CD4-positive, alpha-beta memory T cell (primary cell): ENCODE measurements around the gene MKRN2OS. TPM values are rescaled to one million over a fixed set of nuclear protein-coding genes. Genes with fewer than 3 reads are reported as not detected.

Source experiments
- CTCF ChIA-PET: fragments of 350-600 bp; sonication (Branson Sonifier 250); formaldehyde crosslinking; loops from one replicate; lab custom pipeline; 2021; ENCODE audit warnings: inconsistent platforms; ENCODE audit not compliant: partially characterized antibody; lab: Charles Lee
- POLR2A ChIA-PET: fragments of 350-600 bp; sonication (Branson Sonifier 250); formaldehyde crosslinking; loops from one replicate; lab custom pipeline; 2021; ENCODE audit not compliant: partially characterized antibody; lab: Charles Lee
- DNase-seq, 5 donors: peaks; one replicate each; pipeline versions ENCODE4 v3.0.0 to v3.0.0-alpha.2; 2020 to 2022; ENCODE audit warnings: mixed read lengths in 1 of 5
- H3K27ac ChIP-seq: one replicate; pipeline ENCODE4 v1.7.0; 2013; ENCODE audit warnings: low read depth, low read length
- H3K27me3 ChIP-seq: 2 replicates; pipeline ENCODE4 v1.7.0; 2013; ENCODE audit warnings: mild to moderate bottlenecking, low read length, moderate library complexity; ENCODE audit not compliant: insufficient read depth
- H3K36me3 ChIP-seq: 2 replicates; pipeline ENCODE4 v1.7.0; 2013; ENCODE audit warnings: mild to moderate bottlenecking, low read length, moderate library complexity; ENCODE audit not compliant: insufficient read depth
- H3K4me1 ChIP-seq: 2 replicates; pipeline ENCODE4 v1.7.0; 2013; ENCODE audit warnings: mild to moderate bottlenecking, low read length, moderate library complexity; ENCODE audit not compliant: insufficient read depth
- H3K4me3 ChIP-seq, 2 donors: one replicate each; pipeline ENCODE4 v1.7.0; 2013; ENCODE audit warnings: low read length in 2 of 2, mild to moderate bottlenecking in 1 of 2
- H3K9me3 ChIP-seq, 2 donors: one replicate each; pipeline ENCODE4 v1.7.0; 2013; ENCODE audit warnings: low read length in 2 of 2, control low read depth in 1 of 2; ENCODE audit not compliant: control insufficient read depth in 1 of 2
- H3K27ac Mint-ChIP-seq, 7 donors: one replicate each; pipeline ENCODE4 v1.8.0; 2020 to 2021; ENCODE audit warnings: mixed read lengths in 7 of 7, mild to moderate bottlenecking in 6 of 7, inconsistent platforms in 3 of 7, moderate library complexity in 3 of 7
- H3K27me3 Mint-ChIP-seq, 2 donors: one replicate each; pipeline ENCODE4 v1.8.0; 2020 to 2021; ENCODE audit warnings: mixed read lengths in 2 of 2
- H3K36me3 Mint-ChIP-seq, 2 donors: one replicate each; pipeline ENCODE4 v1.8.0; 2020 to 2021; ENCODE audit warnings: mixed read lengths in 2 of 2, inconsistent platforms in 1 of 2, mild to moderate bottlenecking in 1 of 2
- H3K4me1 Mint-ChIP-seq, 4 donors: one replicate each; pipeline ENCODE4 v1.8.0; 2020 to 2021; ENCODE audit warnings: mixed read lengths in 4 of 4, mild to moderate bottlenecking in 1 of 4
- H3K4me3 Mint-ChIP-seq, 8 donors: one replicate each; pipeline ENCODE4 v1.8.0; 2020 to 2021; ENCODE audit warnings: mixed read lengths in 8 of 8, mild to moderate bottlenecking in 7 of 8, moderate library complexity in 6 of 8, inconsistent platforms in 3 of 8
- H3K9me3 Mint-ChIP-seq, 8 donors: one replicate each; pipeline ENCODE4 v1.8.0; 2020 to 2021; ENCODE audit warnings: mixed read lengths in 8 of 8, mild to moderate bottlenecking in 5 of 8, inconsistent platforms in 3 of 8, moderate library complexity in 1 of 8
- intact Hi-C: fragments of 100-400 bp; cut with micrococcal nuclease; formaldehyde crosslinking; loops from one replicate; pipeline ENCODE4 v1.15.1; 2023
- polyA plus RNA-seq, 2 donors: library from polyadenylated mRNA; unstranded; fragments of 300-500 nt; fragmentation: Illumina TruSeq; gene quantifications; one replicate each; pipeline ENCODE4 v1.2.3, GENCODE V29; 2021
- total RNA-seq, 2 experiments: library from RNA; stranded (reverse); gene quantifications; one replicate each; pipeline ENCODE4 v1.2.3, GENCODE V29; 2021

Gene MKRN2OS
- total and polyA plus RNA-seq, 4 experiments from 2014 or later: not detected

DNA sequence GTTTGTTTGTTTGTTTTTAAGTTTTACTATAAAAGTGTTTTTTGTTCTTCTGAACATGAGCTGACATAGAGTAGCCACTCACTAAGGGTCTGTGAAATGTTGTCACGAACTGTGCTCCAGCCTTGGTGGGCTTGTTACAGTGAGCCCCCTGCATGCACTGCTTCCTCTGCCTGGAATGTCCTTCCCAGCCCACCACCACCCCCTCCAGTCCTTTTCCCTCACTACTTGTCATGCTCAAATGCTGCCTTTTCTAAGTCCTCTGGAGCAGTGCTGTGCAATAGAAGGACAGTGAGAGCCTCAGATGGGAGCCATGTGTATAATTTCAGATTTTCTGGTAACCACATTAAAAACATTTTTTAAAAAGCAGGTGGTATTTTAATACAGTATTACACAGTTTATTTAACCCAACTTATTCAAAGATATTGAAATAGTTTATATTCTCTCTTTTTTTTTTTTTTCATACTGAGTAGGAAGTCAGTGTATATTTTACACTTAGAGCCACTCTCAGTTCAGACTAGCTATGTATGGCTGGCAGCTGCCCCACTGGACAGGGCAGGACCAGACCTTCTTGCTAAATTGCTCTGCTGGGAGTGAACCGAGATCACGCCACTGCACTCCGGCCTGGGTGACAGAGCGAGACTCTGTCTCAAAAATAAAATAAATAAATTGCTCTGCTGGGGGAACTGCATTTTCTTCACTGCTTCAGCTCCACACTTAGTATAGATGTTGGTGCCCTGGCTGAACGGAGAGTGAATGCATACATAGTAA lies 26.9 kb downstream of the MKRN2OS start:
- no peaks in the 10 kb centered on the region for H3K9me3 Mint-ChIP-seq
- DNase-seq: no peak
- H3K4me3 ChIP-seq: no peak overlapping the region
- intact Hi-C loops: no loop called here
- peaks cover 3% of the 10 kb centered on the region for H3K36me3 ChIP-seq
- peaks cover 26 to 33% of the 10 kb centered on the region in 2 donors for H3K36me3 Mint-ChIP-seq
- H3K27ac ChIP-seq: no peak overlapping the region
- peaks cover 0 to 1% (median 0%) of the 10 kb centered on the region in 4 donors for H3K4me1 Mint-ChIP-seq
- H3K9me3 ChIP-seq: no peaks in the 10 kb centered on the region
- H3K4me3 Mint-ChIP-seq: no peak overlapping the region
- no peaks in the 10 kb centered on the region for H3K27me3 Mint-ChIP-seq
- POLR2A ChIA-PET: interaction anchor here (0.7 kb wide), 1 partner anchor 12 kb away, joined by 4 read pairs; no protein-coding TSS in a partner anchor
- peak overlapping the region in 1 of 7 donors; percentile 18 for H3K27ac Mint-ChIP-seq
- H3K4me1 ChIP-seq: no peaks in the 10 kb centered on the region
- H3K27me3 ChIP-seq: no peaks in the 10 kb centered on the region
- CTCF ChIA-PET: no interaction called here

DNA sequence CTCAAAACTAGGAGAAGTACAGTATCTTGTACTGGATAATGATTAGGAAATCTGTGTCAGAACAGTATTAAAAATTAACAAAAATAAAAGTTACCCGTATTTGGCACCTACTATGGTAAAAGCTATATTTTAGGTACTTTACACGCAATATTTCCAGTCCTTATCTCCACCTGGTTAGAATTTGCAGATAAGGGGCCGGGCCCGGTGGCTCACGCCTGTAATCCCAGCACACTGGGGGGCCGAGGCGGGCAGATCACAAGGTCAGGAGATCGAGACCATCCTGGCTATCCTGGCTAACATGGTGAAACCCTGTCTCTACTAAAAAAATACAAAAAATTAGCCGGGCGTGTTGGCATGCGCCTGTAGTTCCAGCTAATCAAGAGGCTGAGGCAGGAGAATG lies 28.4 kb downstream of the MKRN2OS start:
- H3K9me3 Mint-ChIP-seq: no peaks in the 10 kb centered on the region
- DNase-seq: no peak
- Histone ChIP-seq H3K4me1 (no peaks in the 10 kb centered on the region), H3K27ac (no peak overlapping the region), H3K36me3 (no peaks in the 10 kb centered on the region), H3K9me3 (no peaks in the 10 kb centered on the region), H3K4me3 (no peak overlapping the region), H3K27me3 (no peaks in the 10 kb centered on the region)
- ChIA-PET CTCF (no interaction called here), POLR2A (no interaction called here)
- H3K4me1 Mint-ChIP-seq: peaks cover 0 to 3% (median under 1%) of the 10 kb centered on the region in 4 donors
- no peaks in the 10 kb centered on the region for H3K27me3 Mint-ChIP-seq
- no peak overlapping the region for H3K4me3 Mint-ChIP-seq
- intact Hi-C loops: no loop called here
- H3K36me3 Mint-ChIP-seq: peaks cover 22 to 30% of the 10 kb centered on the region in 2 donors
- H3K27ac Mint-ChIP-seq: no peak overlapping the region

DNA sequence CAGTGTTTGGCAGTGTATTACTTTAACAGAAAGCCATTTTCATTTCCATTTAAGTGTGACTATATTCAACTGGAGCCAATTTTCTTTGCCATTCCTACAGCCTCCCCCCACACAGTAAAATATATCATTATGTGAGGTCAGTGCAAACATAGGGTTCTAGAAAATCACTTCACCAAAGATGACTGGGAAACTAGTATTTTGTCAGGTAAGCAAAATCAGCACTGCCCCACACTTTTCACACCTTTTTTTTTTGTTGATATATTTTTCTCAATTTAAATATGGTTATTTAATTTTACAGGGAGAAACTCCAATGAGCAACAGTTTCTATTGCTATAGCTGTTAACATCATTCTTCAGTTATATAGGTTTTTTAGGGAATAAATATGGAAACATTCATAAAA lies 29.7 kb downstream of the MKRN2OS start:
- H3K4me1 Mint-ChIP-seq: peaks cover 0 to 3% (median under 1%) of the 10 kb centered on the region in 4 donors
- H3K27me3 Mint-ChIP-seq: no peaks in the 10 kb centered on the region
- POLR2A ChIA-PET: no interaction called here
- intact Hi-C loops: no loop called here
- H3K36me3 Mint-ChIP-seq: peaks cover 16 to 26% of the 10 kb centered on the region in 2 donors
- no peaks in the 10 kb centered on the region for H3K9me3 Mint-ChIP-seq
- no peaks in the 10 kb centered on the region for H3K4me1 ChIP-seq
- CTCF ChIA-PET: no interaction called here
- H3K9me3 ChIP-seq: no peaks in the 10 kb centered on the region
- H3K4me3 Mint-ChIP-seq: no peak overlapping the region
- DNase-seq: no peak
- H3K36me3 ChIP-seq: no peaks in the 10 kb centered on the region
- H3K27me3 ChIP-seq: no peaks in the 10 kb centered on the region
- no peak overlapping the region for H3K27ac Mint-ChIP-seq
- H3K27ac ChIP-seq: no peak overlapping the region
- H3K4me3 ChIP-seq: no peak overlapping the region

DNA sequence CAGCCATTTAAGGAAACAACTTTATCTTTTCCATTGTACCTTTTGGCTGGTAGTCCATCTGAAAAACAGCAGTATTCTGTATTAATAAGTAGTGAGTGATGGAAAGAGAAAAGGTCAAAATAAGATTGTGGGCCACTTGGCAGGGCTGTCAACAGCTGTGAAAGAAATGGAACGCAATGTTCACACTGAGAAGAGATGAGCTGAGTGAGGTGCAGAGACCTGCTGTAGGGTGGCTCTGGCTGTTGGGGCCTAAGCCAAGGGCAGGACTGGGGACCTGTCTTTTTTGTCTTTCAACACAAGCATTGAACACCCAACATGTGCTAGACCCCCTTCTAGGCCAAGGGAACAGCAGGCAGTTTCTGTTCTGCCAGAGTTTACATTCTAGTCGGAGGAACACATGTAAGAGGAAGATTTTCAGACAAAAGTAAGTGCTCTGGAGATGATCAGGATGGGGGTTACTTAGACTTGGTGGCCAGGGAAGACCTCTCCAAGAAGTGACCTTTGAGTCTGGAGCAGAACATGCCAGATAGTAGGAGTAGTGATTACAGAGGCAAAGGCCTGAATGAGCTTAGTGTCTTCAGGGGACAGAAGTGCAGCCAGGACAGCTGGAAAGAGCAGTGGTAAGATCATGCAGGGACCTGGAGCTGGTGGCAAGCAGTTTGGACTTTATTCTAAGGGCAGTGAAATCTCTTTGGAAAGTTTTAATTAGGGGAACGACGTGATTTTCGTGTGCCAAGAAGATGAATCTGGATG lies 31.4 kb downstream of the MKRN2OS start:
- H3K4me3 ChIP-seq: no peak overlapping the region
- Mint-ChIP-seq H3K27ac (peak overlapping the region in 2 of 7 donors; percentile 18), H3K36me3 (peaks cover 11 to 28% of the 10 kb centered on the region in 2 donors), H3K9me3 (no peaks in the 10 kb centered on the region), H3K4me3 (no peak overlapping the region), H3K4me1 (peaks cover 0 to 3% (median under 1%) of the 10 kb centered on the region in 4 donors), H3K27me3 (no peaks in the 10 kb centered on the region)
- ChIA-PET POLR2A (no interaction called here), CTCF (interaction anchor here (1.3 kb wide), 1 partner anchor 9 kb away, joined by 3 read pairs; no protein-coding TSS in a partner anchor)
- no peak for DNase-seq
- H3K27ac ChIP-seq: no peak overlapping the region
- no peaks in the 10 kb centered on the region for H3K4me1 ChIP-seq
- intact Hi-C loops: no loop called here
- no peaks in the 10 kb centered on the region for H3K9me3 ChIP-seq
- no peaks in the 10 kb centered on the region for H3K27me3 ChIP-seq
- no peaks in the 10 kb centered on the region for H3K36me3 ChIP-seq

DNA sequence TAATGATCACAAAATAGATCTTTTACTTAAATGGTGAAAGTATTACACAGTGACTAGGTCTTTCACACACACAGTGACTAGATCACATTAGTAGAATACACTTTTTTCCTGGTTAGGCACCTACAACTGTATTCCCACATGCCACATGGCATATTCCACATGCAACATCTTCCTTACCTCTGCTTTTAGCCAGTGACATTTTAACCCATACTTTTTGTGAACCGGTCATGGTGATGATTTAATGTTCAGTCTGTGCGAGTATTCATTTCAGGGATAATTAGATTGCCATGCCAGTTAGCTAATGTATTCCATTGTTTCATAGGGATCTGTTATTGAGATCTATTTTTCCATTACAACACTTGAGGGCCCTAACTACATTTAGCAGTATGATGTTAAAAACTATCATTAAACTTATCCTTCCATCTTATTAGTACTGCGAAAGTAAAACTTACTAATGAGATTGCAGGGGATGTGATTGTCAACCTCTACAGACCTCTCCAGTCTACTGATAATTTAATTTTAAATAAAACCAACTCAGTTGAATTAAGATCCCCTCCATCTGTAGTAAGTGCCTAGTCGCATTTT lies 32.7 kb downstream of the MKRN2OS start:
- H3K4me1 Mint-ChIP-seq: peaks cover 0 to 3% (median under 1%) of the 10 kb centered on the region in 4 donors
- ChIA-PET CTCF (no interaction called here), POLR2A (no interaction called here)
- intact Hi-C loops: no loop called here
- no peaks in the 10 kb centered on the region for H3K9me3 ChIP-seq
- H3K9me3 Mint-ChIP-seq: no peaks in the 10 kb centered on the region
- DNase-seq: no peak
- H3K36me3 Mint-ChIP-seq: peaks cover 13 to 33% of the 10 kb centered on the region in 2 donors
- H3K36me3 ChIP-seq: no peaks in the 10 kb centered on the region
- H3K27me3 ChIP-seq: no peaks in the 10 kb centered on the region
- no peaks in the 10 kb centered on the region for H3K27me3 Mint-ChIP-seq
- no peak overlapping the region for H3K4me3 ChIP-seq
- H3K4me1 ChIP-seq: no peaks in the 10 kb centered on the region
- peak overlapping the region in 1 of 7 donors; percentile 66 for H3K27ac Mint-ChIP-seq
- no peak overlapping the region for H3K27ac ChIP-seq
- no peak overlapping the region for H3K4me3 Mint-ChIP-seq

DNA sequence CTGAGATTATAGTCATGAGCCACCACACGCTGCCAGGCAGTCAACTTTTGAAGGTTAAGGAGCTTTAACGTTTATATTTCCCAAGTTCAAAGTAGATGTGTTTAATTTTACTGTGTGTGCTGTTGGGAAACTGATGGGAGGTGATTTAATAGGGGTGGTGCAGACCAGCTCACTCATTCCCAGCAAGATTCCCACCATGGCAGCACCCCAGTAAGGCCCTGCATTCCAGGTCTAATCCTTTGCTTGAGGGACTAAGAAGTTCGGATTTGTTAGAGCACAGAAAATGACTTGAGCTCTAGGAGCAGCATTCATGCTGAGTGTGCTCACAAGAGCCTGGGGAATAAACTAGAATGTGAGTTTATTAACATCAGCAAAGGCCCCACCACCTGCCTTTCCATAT lies 35.8 kb downstream of the MKRN2OS start:
- Mint-ChIP-seq H3K9me3 (no peaks in the 10 kb centered on the region), H3K4me1 (peaks cover 0 to 3% (median 0%) of the 10 kb centered on the region in 4 donors), H3K27me3 (no peaks in the 10 kb centered on the region), H3K36me3 (peaks cover 28 to 47% of the 10 kb centered on the region in 2 donors), H3K27ac (no peak overlapping the region), H3K4me3 (no peak overlapping the region)
- POLR2A ChIA-PET: no interaction called here
- CTCF ChIA-PET: interaction anchor here (0.5 kb wide), 1 partner anchor 40 kb away, joined by 3 read pairs; no protein-coding TSS in a partner anchor
- DNase-seq: no peak
- Histone ChIP-seq H3K4me3 (no peak overlapping the region), H3K9me3 (no peaks in the 10 kb centered on the region), H3K27me3 (no peaks in the 10 kb centered on the region), H3K4me1 (no peaks in the 10 kb centered on the region), H3K36me3 (no peaks in the 10 kb centered on the region), H3K27ac (no peak overlapping the region)
- intact Hi-C loops: no loop called here

DNA sequence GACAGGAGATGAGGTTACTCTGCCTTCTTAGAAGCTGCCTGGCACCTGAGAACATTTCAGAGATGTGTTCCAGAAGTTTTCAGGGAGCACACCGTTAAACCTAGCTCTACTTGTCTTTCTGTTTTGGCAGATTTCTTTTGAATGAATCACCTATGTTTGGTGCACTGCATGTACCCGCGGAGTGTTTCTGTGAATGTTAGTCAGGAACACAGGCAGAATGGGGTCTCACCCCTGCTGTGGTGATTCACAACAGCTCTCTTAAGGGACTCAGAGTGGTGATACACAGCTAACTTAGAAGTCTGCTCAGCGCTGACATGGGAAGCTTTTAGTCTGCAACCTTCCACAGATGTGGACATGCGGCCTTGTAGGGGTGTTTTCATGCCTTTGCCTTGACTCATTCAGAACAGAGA lies 37.0 kb downstream of the MKRN2OS start:
- Histone ChIP-seq H3K4me1 (no peaks in the 10 kb centered on the region), H3K36me3 (peaks cover 2% of the 10 kb centered on the region), H3K9me3 (no peaks in the 10 kb centered on the region), H3K4me3 (no peak overlapping the region), H3K27me3 (no peaks in the 10 kb centered on the region), H3K27ac (no peak overlapping the region)
- H3K36me3 Mint-ChIP-seq: peaks cover 32 to 49% of the 10 kb centered on the region in 2 donors
- no peaks in the 10 kb centered on the region for H3K9me3 Mint-ChIP-seq
- ChIA-PET POLR2A (interaction anchor here (1.5 kb wide), 1 partner anchor 24 kb away, joined by 5 read pairs; the partner anchor contains the start of gene TSEN2), CTCF (interaction anchor here (1.2 kb wide), 1 partner anchor 101 kb away, joined by 5 read pairs; no protein-coding TSS in a partner anchor)
- intact Hi-C loops: no loop called here
- H3K4me3 Mint-ChIP-seq: no peak overlapping the region
- DNase-seq: no peak
- no peaks in the 10 kb centered on the region for H3K27me3 Mint-ChIP-seq
- H3K27ac Mint-ChIP-seq: peak overlapping the region in 1 of 7 donors; percentile 44
- peaks cover 0 to 3% (median 0%) of the 10 kb centered on the region in 4 donors for H3K4me1 Mint-ChIP-seq
